IMR-90 (cell line): ENCODE results near the gene PRSS3. TPM values are rescaled to one million over a fixed set of nuclear protein-coding genes. Genes with fewer than 3 reads are reported as not detected.

Experiments
- ATAC-seq: fragments of 200-7000 bp; cut with Tn5 transposase; 2 replicates; pipeline ENCODE4 v1.9.1; 2020; ENCODE audit warnings: low read depth, mild to moderate bottlenecking, moderate library complexity
- BruUV-seq: library from RNA; stranded (reverse); fragments of 400-500 nt; replicated peaks from 2 replicates; lab custom pipeline; 2021; lab: Mats Ljungman, UMichigan
- CTCF ChIA-PET: fragments of 300-600 bp; formaldehyde crosslinking; extraction: SDS; loops from one replicate; lab custom pipeline; 2021; ENCODE audit warnings: antibody characterized with exemption; lab: Yijun Ruan, JAX
- POLR2A ChIA-PET: fragments of 300-600 bp; sonication (Branson Sonifier 250); formaldehyde crosslinking; loops from one replicate; lab custom pipeline; 2022; ENCODE audit warnings: antibody characterized with exemption; ENCODE audit not compliant: unreplicated experiment; lab: Charles Lee
- DNase-seq: peaks from one replicate; pipeline ENCODE4 v3.0.0; 2013
- H2AFZ ChIP-seq: replicated peaks from 2 replicates; pipeline ENCODE3; 2013; ENCODE audit warnings: low read length, mild to moderate bottlenecking; ENCODE audit not compliant: poor library complexity
- H2AK5ac ChIP-seq: 2 replicates; pipeline ENCODE4 v1.6.1; 2013; ENCODE audit warnings: low read depth, low read length, inconsistent platforms
- H2AK9ac ChIP-seq: replicated peaks from 2 replicates; pipeline ENCODE3; 2013; ENCODE audit warnings: mild to moderate bottlenecking, low read depth, low read length, moderate library complexity; ENCODE audit not compliant: poor library complexity
- H2BK120ac ChIP-seq: 2 replicates; pipeline ENCODE4 v1.6.1; 2013; ENCODE audit warnings: low read depth, low read length, inconsistent platforms
- H2BK15ac ChIP-seq: 3 replicates; pipeline ENCODE4 v1.6.1; 2013; ENCODE audit warnings: low read depth, low read length, inconsistent platforms
- H2BK20ac ChIP-seq: 2 replicates; pipeline ENCODE4 v1.6.1; 2013; ENCODE audit warnings: low read depth, mild to moderate bottlenecking, inconsistent platforms, low read length, moderate library complexity
- H2BK5ac ChIP-seq: 2 replicates; pipeline ENCODE4 v1.6.1; 2013; ENCODE audit warnings: mild to moderate bottlenecking, low read depth, low read length, inconsistent platforms; ENCODE audit not compliant: poor library complexity, severe bottlenecking
- H3K14ac ChIP-seq: replicated peaks from 2 replicates; pipeline ENCODE4 v1.6.1; 2013; ENCODE audit warnings: low read depth, low read length, inconsistent platforms
- H3K18ac ChIP-seq: 2 replicates; pipeline ENCODE4 v1.6.1; 2013; ENCODE audit warnings: low read depth, low read length, control low read depth
- H3K23ac ChIP-seq: 2 replicates; pipeline ENCODE4 v1.6.1; 2013; ENCODE audit warnings: low read depth, low read length, inconsistent platforms
- H3K27ac ChIP-seq: 2 replicates; pipeline ENCODE4 v1.5.1; 2013; ENCODE audit warnings: mild to moderate bottlenecking, control low read depth, low read length; ENCODE audit not compliant: insufficient read depth
- H3K27me3 ChIP-seq: 2 replicates; pipeline ENCODE4 v1.6.1; 2013; ENCODE audit warnings: low read length; ENCODE audit not compliant: control insufficient read depth, insufficient read depth
- H3K36me3 ChIP-seq: 2 replicates; pipeline ENCODE4 v1.6.1; 2013; ENCODE audit warnings: low read length, mixed read lengths; ENCODE audit not compliant: control insufficient read depth, insufficient read depth
- H3K4ac ChIP-seq: 2 replicates; pipeline ENCODE4 v1.6.1; 2013; ENCODE audit warnings: low read depth, low read length, inconsistent platforms
- H3K4me1 ChIP-seq: 2 replicates; pipeline ENCODE4 v1.6.1; 2013; ENCODE audit warnings: low read length, mixed read lengths; ENCODE audit not compliant: control insufficient read depth, insufficient read depth
- H3K4me2 ChIP-seq: 2 replicates; pipeline ENCODE4 v1.6.1; 2013; ENCODE audit warnings: low read depth, mild to moderate bottlenecking, control low read depth, low read length, moderate library complexity
- H3K4me3 ChIP-seq: 2 replicates; pipeline ENCODE4 v1.5.1; 2013; ENCODE audit warnings: low read depth, mild to moderate bottlenecking, control low read depth, low read length, moderate library complexity; ENCODE audit not compliant: insufficient read depth
- H3K56ac ChIP-seq: 2 replicates; pipeline ENCODE4 v1.6.1; 2013; ENCODE audit warnings: low read length, inconsistent platforms; ENCODE audit not compliant: insufficient read depth; ENCODE audit errors: extremely low read depth
- H3K79me1 ChIP-seq, 2 experiments: 2 replicates each; pipeline ENCODE4 v1.6.1; 2013; ENCODE audit warnings: low read length in 2 of 2, inconsistent platforms in 1 of 2, low read depth in 1 of 2
- H3K9ac ChIP-seq: 2 replicates; pipeline ENCODE4 v1.6.1; 2013; ENCODE audit warnings: low read depth, low read length, control low read depth
- H3K9me1 ChIP-seq: 2 replicates; pipeline ENCODE4 v1.6.1; 2013; ENCODE audit warnings: low read length, inconsistent platforms; ENCODE audit not compliant: insufficient read depth
- H3K9me3 ChIP-seq: 2 replicates; pipeline ENCODE4 v1.6.1; 2013; ENCODE audit warnings: low read length; ENCODE audit not compliant: control insufficient read depth, insufficient read depth
- H4K20me1 ChIP-seq: 2 replicates; pipeline ENCODE4 v1.6.1; 2013; ENCODE audit warnings: low read length, inconsistent platforms; ENCODE audit not compliant: insufficient read depth
- H4K5ac ChIP-seq: 2 replicates; pipeline ENCODE4 v1.6.1; 2013; ENCODE audit warnings: mild to moderate bottlenecking, low read depth, low read length, control low read depth
- H4K8ac ChIP-seq, 2 experiments: 2 replicates each; pipeline ENCODE4 v1.6.1; 2013; ENCODE audit warnings: low read depth in 2 of 2, low read length in 2 of 2, control low read depth in 1 of 2, inconsistent platforms in 1 of 2
- H4K91ac ChIP-seq: 2 replicates; pipeline ENCODE4 v1.6.1; 2013; ENCODE audit warnings: low read depth, low read length, inconsistent platforms; ENCODE audit not compliant: insufficient read depth
- BHLHE40 ChIP-seq: fragments of 150-350 bp; IDR thresholded peaks from 2 replicates; pipeline ENCODE4 v1.6.1; 2016; ENCODE audit warnings: mild to moderate bottlenecking, low read depth, low read length
- CEBPB ChIP-seq: IDR thresholded peaks from 2 replicates; pipeline ENCODE4 v1.6.1; 2012; ENCODE audit warnings: low read depth, low read length, improper control_type of control experiment
- CTCF ChIP-seq: conservative IDR thresholded peaks from 2 replicates; pipeline ENCODE4 v1.5.1; 2012; ENCODE audit warnings: mild to moderate bottlenecking, low read depth, low read length, improper control_type of control experiment
- ELK1 ChIP-seq: fragments of 150-350 bp; IDR thresholded peaks from 2 replicates; pipeline ENCODE4 v1.6.1; 2016; ENCODE audit warnings: low read depth, mild to moderate bottlenecking, low read length, moderate library complexity, borderline replicate concordance
- FOS ChIP-seq: fragments of 150-350 bp; IDR thresholded peaks from 2 replicates; pipeline ENCODE4 v1.6.1; 2016; ENCODE audit warnings: low read depth, low read length
- MAZ ChIP-seq: IDR thresholded peaks from 2 replicates; pipeline ENCODE4 v1.6.1; 2012; ENCODE audit warnings: low read depth, mild to moderate bottlenecking, low read length, improper control_type of control experiment, moderate library complexity, borderline replicate concordance
- NFE2L2 ChIP-seq: fragments of 150-350 bp; IDR thresholded peaks from 2 replicates; pipeline ENCODE4 v1.6.1; 2016; ENCODE audit warnings: low read depth, mild to moderate bottlenecking, low read length
- POLR2A ChIP-seq: IDR thresholded peaks from 2 replicates; pipeline ENCODE4 v1.6.1; 2012; ENCODE audit warnings: mild to moderate bottlenecking, low read depth, low read length
- RAD21 ChIP-seq: IDR thresholded peaks from 2 replicates; pipeline ENCODE4 v1.6.1; 2012; ENCODE audit warnings: low read length, improper control_type of control experiment
- RCOR1 ChIP-seq: IDR thresholded peaks from 2 replicates; pipeline ENCODE4 v1.6.1; 2012; ENCODE audit warnings: mild to moderate bottlenecking, low read length, improper control_type of control experiment; ENCODE audit not compliant: insufficient replicate concordance
- SMC3 ChIP-seq: fragments of 150-350 bp; IDR thresholded peaks from 2 replicates; pipeline ENCODE4 v1.6.1; 2016; ENCODE audit warnings: low read depth, mild to moderate bottlenecking, antibody characterized with exemption, low read length, moderate library complexity
- USF2 ChIP-seq: fragments of 150-350 bp; IDR thresholded peaks from 2 replicates; pipeline ENCODE4 v1.6.1; 2017; ENCODE audit warnings: mild to moderate bottlenecking, antibody characterized with exemption, low read length, low read depth
- WGBS, 2 experiments: methylation state at CpG; one replicate each; pipeline versions ENCODE4 v1.1.5 to v1.1.7; 2013; ENCODE audit warnings: missing lambda C conversion rate in 2 of 2; ENCODE audit not compliant: insufficient read length in 1 of 2; ENCODE audit errors: extremely low coverage in 2 of 2; 5-methylcytosine and 5-hydroxymethylcytosine counted together
- dilution Hi-C: fragments of 300-500 bp; cut with HindIII; formaldehyde crosslinking; loops from one replicate; pipeline ENCODE4 v1.14.3; 2018; ENCODE audit warnings: low sequenced_read_pairs; ENCODE audit not compliant: unreplicated experiment
- in situ Hi-C: fragments of 300-500 bp; cut with MboI; formaldehyde crosslinking; loops from 3 replicates; pipeline ENCODE4 v1.14.3; 2019; ENCODE audit warnings: low sequenced_read_pairs, inconsistent platforms, mixed read lengths
- intact Hi-C: fragments of 100-400 bp; cut with micrococcal nuclease; formaldehyde crosslinking; loops from 2 replicates; pipeline ENCODE4 v1.10.0; 2022
- polyA plus RNA-seq, 3 experiments: library from polyadenylated mRNA; depleted of rRNA; stranded (reverse); fragments of >200 nt; gene quantifications; 2 replicates each; pipeline ENCODE4 v1.2.3, GENCODE V29; 2012; ENCODE audit warnings: low replicate concordance in 1 of 3
- total RNA-seq: library from RNA; depleted of rRNA; stranded (reverse); fragments of >200 nt; gene quantifications from 2 replicates; pipeline ENCODE4 v1.2.3, GENCODE V29; 2012

Gene PRSS3
- total and polyA plus RNA-seq, 2 of the 4 experiments (the other 2 are of a cell fraction), result 7.0 to 26.9 TPM

- dilution Hi-C loops, result no loop called here
- Histone ChIP-seq H4K8ac (peak overlapping the region; percentile 7 to 70), H2AK9ac (no peak overlapping the region), H3K4me1 (peaks cover 14% of the 10 kb centered on the region), H2BK20ac (peak overlapping the region; percentile 77), H2BK120ac (peak overlapping the region; percentile 60), H3K4me3 (no peak overlapping the region), H3K27me3 (no peaks in the 10 kb centered on the region), H2BK5ac (peak overlapping the region; percentile 74), H3K4ac (peak overlapping the region; percentile 84), H3K56ac (no peak overlapping the region; the same call in 1 of the 2 replicates), H2BK15ac (peak overlapping the region; percentile 50; the same call in 2 of the 3 replicates), H3K9ac (no peak overlapping the region), H4K5ac (peak overlapping the region; percentile 30; the same call in 1 of the 2 replicates), H3K36me3 (no peaks in the 10 kb centered on the region), H2AFZ (no peak overlapping the region), H4K20me1 (peaks cover 8% of the 10 kb centered on the region; the same call in 1 of the 2 replicates), H2AK5ac (peak overlapping the region; percentile 54; the same call in 1 of the 2 replicates), H3K4me2 (peak overlapping the region; percentile 49; the same call in 1 of the 2 replicates), H3K14ac (peak overlapping the region; percentile 12; the same call in 1 of the 2 replicates), H3K23ac (peak overlapping the region; percentile 20; the same call in 1 of the 2 replicates), H3K79me1 (peaks cover 6 to 31% of the 10 kb centered on the region in 2 experiments; a peak in 3 of 4 replicates), H4K91ac (peak overlapping the region; percentile 26), H3K9me1 (peaks cover 10% of the 10 kb centered on the region; the same call in 1 of the 2 replicates), H3K9me3 (no peaks in the 10 kb centered on the region), H3K27ac (peak overlapping the region; percentile 80), H3K18ac (peak overlapping the region; percentile 24)
- ChIA-PET POLR2A (interaction anchor here (1.0 kb wide), 1 partner anchor 100 kb away, joined by 3 read pairs; no protein-coding TSS in a partner anchor), CTCF (interaction anchor here (0.6 to 2.4 kb wide), 13 partner anchors 25 to 260 kb away, joined by 3 to 10 read pairs (median 4); no protein-coding TSS in a partner anchor)
- WGBS, 2 experiments, result no CpG with 5 or more reads among the region's 8 CpGs
- ATAC-seq, result peak; percentile 33
- in situ Hi-C loops, result no loop called here
- BruUV-seq, result no TSS peak
- peak; percentile 90 for DNase-seq
- intact Hi-C loops, result loop anchor here (2.0 kb wide), 1 partner anchor 261 kb away; no protein-coding TSS in a partner anchor
- TF ChIP-seq CTCF (peak; percentile 61), ELK1 (no peak), BHLHE40 (peak; percentile 70), SMC3 (peak; percentile 60), CEBPB (no peak), RAD21 (peak; percentile 57), NFE2L2 (no peak), POLR2A (peak; percentile 53; the same call in 1 of the 2 replicates), FOS (peak; percentile 59), USF2 (peak; percentile 30; the same call in 1 of the 2 replicates), RCOR1 (peak; percentile 55), MAZ (no peak)
Measured at GRCh38 chr9:33813712-33814641, 18.6 kb downstream of the PRSS3 start.
